Glomerular endothelial cell (primary cell): ENCODE measurements around the gene MYO7B. TPM values are rescaled to one million over a fixed set of nuclear protein-coding genes. Genes with fewer than 3 reads are reported as not detected.

Experiments
- DNase-seq: peaks from one replicate; pipeline ENCODE4 v3.0.0-alpha.2; 2011; ENCODE audit warnings: low read depth, low spot score; ENCODE audit errors: extremely low read depth
- total RNA-seq: library from RNA; depleted of rRNA; stranded (reverse); fragments of >200 nt; gene quantifications from 2 replicates; pipeline ENCODE4 v1.2.3, GENCODE V29; 2015

The MYO7B gene
- total RNA-seq, 1 donor from 2014 or later = 1.2 TPM

DNA sequence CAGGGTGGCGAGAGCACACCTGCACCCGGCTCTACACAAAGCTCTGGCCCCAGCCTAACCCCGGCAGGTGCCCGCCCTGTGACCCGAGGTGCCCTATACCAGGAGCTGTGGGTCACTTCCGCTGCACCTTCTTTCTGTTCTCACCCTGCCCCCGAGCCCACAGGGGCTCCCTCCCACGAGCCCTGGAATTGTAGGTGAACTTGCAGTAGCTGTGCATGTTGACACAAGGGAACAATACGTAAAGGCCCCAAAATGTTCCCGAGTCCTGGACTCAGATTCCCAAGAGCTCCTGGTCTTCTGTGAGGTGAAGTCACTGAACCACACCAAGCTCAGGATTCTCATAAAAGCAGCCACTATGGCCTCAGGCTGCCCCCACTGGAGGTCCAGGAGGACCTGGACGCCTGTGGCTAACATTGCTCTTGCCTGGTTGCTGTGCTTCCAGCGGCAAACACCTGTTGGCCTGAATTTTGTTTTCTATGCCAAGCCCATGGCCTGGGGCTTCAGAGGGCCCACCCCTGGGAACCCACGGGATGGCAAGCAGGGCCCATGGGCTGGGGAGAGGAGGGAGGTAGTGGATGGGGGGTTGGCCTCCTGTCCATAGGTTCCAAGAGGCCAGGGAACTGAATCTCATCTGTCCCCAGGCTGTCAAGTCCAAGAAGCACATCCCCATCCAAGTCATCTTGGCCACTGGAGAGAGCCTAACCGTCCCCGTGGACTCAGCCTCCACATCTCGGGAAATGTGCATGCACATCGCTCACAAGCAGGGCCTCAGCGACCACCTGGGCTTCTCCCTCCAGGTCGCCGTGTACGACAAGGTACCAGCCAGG, 87.3 kb downstream of the MYO7B start:
- DNase-seq = no peak

- DNase-seq = no peak
Observed at GRCh38 chr2:127623388-127624319, 88.2 kb downstream of the MYO7B start.

DNA sequence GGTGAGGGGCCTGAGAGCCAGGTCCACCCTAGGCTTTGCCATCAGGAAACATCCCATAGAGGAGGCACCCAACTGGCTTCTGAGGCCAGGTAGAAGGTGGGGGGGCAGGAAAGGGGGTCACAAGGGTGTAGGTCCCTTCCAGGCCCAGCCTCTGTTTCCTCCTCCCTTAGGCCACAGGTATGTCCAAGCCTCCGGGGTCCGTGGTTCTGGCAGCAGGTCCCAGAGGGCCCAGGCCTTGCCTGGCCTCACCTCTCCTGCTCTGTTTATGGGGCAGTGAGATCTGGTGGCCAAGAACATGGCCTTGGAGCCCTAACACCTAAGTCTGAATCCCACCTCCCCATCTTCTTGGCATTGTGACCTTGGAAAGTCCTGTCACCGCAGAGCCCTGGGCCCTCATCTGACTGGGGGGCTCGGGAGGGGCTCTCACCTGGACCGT, 88.9 kb downstream of the MYO7B start:
- no peak for DNase-seq

- DNase-seq = no peak
Observed at GRCh38 chr2:127624756-127625571, 89.5 kb downstream of the MYO7B start.

GRCh38 chr2:127625572-127625951, 90.1 kb downstream of the MYO7B start:
- no peak for DNase-seq

GRCh38 chr2:127626175-127626574, 90.7 kb downstream of the MYO7B start:
- DNase-seq = no peak

DNA sequence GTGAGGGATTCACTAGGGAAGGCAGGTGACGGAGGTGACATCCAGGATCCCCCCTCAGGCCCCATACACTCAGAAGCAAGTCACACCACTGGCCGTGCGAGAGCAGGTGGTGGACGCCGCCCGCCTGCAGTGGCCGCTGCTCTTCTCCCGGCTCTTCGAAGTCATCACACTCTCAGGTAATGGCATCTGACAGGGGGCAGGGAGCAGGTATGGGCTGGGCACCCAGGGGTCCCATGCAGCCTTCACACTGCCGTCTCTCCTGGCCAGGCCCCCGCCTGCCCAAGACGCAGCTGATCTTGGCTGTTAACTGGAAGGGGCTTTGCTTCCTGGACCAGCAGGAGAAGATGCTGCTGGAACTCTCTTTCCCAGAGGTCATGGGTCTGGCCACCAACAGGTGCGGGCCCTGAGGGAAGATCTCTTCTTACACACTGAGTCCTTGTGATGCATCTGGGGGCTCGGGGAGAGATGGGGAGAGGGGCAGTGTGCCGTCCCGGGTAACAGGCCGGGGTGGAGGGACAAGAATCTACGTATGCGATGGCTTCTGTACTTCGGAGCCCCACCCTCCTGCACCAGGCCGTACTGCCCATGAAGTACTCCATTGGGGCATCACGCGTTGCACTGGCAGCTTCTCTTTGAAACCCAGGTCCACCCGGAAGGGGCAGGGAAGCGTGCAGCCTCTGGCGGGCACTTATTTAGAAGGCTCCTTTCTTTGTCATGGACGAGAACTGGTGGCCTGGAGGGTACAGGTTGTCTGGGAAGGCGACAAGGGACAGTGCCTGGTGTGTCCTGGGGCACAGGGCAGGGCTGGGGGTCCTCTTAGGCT, 91.6 kb downstream of the MYO7B start:
- no peak for DNase-seq

- DNase-seq = no peak
Observed at GRCh38 chr2:127627740-127628571, 92.5 kb downstream of the MYO7B start.

DNA sequence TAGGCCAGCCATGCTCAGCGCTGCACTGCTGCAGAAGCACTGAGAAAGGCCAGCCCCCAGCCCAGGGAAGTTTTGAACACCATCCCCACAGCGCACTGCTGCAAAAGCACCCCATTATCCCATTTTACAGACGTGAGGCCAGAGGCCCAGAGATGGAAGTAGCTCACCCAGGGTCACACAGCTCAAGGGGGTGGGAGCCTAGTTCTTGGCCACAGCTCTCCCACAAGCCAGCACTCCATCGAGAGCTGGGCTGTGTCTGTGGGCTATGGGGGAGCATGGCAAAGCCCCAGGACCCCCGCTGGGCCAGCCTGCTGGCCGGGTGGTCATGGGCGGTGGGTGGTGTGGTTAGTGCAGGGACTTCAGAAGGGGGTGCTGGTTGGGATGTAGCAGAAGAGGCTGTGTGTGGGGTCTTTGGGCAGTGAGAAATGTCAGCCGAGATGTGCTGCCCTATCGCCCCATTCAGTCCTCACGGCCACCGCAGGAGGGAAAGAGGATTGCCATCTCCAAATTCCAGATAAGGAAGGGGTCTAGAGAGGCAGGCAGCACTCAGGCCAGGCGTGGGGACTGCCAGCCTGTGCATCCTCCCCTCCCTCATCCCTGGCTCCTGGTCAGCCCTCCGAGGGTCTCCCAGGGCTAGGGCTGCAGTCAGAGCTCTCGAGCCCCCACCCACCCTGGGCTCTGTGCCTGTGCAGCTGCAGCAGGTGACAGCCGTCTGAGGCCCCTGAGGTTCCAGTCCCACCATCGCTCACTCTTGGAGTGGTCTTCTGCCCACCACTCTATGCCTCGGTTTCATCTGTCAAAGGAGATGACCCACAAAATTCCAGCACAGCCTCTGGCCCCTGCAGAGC, 93.5 kb downstream of the MYO7B start:
- no peak for DNase-seq

- no peak for DNase-seq
Observed at GRCh38 chr2:127629637-127630036, 94.2 kb downstream of the MYO7B start.

DNA sequence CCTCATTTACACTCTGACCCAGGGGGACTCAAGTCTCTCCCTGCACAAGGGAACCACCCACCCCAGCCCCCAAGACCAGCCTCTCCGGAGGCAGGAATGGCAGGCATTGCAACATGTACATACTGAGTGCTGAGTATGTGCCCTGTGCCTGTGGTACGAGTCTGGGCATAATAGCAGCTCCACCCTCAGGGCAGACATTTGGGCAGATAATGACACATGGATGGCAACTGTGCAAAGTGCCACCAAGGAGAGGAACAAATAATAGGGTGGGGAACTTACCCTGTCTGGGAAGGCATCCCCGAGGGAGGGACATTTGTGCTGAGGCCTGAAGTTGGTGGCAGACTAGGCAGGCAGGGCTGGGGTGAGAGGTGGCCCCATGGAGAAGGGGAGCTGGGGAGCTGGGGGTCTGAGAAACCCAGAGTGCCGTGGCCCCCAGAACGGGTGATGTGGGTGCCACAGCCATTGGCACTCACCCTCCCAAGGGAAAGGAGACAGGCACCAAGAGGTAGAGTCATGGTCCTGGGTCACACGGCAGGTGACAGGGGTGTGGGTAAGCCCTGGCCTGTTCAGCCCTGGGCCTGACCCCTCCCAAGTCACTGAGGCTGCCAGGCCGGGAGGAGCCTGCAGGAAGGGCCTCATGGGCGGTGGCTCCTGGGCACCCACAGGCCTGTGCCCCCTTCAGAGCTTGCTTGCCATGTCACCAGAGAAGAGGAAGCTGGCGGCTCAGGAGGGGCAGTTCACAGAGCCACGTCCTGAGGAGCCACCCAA, 94.8 kb downstream of the MYO7B start:
- DNase-seq = no peak

GRCh38 chr2:127630864-127631540, 95.5 kb downstream of the MYO7B start:
- no peak for DNase-seq

DNA sequence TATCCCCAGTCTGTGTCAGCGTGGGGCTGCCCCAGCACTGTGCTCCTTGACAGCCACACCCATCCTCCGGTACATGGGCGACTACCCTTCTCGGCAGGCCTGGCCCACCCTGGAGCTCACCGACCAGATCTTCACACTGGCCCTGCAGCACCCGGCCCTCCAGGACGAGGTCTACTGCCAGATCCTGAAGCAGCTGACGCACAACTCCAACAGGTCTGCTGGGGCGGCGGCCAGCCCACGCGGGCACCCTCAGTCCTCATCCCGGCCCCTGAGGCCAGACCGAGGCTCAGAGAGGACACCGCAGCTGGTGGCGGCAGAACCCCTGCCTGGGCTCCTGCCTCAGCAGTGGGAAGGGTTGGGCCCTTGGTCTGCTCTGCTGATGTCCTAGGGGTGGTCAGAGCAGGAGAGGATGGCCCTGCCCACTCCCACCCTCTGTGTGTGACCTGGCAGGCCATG, 96.1 kb downstream of the MYO7B start:
- no peak for DNase-seq

- DNase-seq = no peak
Observed at GRCh38 chr2:127631997-127632581, 96.6 kb downstream of the MYO7B start.

DNA sequence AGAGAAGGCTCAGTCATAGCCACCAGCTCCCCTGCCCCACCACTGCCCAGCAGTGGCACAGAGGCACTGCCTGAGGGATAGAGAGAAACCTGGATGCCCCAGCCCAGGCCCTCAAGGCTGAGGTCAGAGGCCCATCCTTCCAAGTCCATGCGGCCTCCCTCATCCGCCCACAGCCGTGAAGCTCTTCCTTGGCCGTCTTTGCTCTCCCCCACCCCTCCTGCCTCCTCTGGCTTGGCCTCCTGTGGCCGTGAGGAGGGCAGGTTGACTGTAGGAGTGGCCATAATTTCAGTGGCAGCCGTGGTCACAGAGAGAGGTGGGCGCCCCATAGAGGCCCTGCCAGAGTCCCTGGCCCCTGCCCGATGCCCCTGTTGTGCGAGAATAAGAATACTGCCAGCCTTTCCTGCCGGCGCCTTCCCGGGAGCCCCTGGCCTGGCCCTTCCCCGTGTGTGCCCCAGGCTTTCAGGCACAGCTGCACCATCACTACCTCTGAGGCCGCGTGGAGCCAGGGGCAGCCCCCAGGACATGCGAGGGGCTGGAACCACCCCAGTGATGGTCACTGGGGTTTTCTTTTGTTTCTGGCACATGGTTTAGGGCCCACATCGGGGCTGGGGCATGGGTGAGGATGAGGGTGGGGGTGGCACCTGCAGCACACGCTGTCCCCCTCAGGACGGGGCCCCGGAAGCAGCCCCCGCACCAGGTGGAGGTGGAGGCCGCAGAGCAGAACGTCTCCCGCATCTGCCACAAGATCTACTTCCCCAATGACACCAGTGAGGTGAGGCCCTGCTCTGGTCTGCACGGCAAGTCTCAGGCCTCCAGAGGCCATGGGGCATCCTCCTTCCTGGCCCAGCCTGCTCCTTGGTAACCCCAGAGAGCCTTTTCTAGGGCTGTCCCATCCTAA, 97.4 kb downstream of the MYO7B start:
- DNase-seq = no peak
